ENCODE measurements around the gene COL6A2.
"Not testable (repeated sequence)": the region's sequence is repeated elsewhere in the genome, so short reads cannot be mapped to it uniquely, and the experiment has no call there.

Gene COL6A2

DNA sequence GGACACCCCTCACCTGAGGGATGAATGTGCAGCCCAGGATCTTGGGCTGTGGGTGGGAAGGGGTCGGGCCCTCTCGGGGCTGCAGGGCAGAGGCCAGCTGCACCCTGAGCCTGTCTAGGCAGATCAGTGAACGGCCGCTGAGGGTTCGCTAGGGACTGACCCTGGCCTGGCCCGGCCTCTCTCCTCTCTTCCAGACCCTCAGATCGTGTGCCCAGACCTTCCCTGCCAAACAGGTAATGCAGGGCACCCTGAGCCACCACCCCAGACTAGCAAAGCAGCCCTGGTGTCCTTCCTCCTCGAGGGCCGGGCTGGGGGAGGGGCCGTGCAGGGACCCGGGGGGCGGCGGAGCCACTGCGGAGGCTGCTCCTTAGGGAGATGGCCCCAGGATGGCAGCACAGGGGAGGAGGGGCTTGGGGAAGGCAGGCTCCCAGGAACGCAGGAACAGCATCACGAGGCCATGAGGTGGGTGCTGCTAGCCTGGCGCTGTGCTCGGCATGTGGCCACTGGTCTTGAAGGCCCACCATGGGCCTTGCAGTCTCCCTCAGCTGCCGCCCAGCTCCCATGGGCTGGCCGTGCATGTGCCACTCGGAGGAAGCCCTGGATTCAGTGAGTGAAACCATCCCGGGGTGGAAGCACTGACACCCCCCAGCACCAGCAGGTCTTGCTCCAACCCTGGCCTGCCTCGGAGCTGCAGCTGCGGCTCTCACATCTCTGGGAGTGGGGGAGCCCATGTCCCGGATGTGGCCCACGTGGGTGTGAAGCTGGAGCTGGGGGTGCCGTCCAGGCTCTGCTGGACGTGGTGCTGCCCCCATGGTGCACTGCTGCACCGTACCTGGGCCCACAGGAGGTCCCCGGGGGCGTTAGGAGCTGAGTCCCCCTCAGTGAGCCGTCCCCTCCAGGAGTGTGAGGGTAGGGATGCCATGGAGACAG lies 28.7 kb downstream of the COL6A2 start:
- DNase-seq = no peak

DNA sequence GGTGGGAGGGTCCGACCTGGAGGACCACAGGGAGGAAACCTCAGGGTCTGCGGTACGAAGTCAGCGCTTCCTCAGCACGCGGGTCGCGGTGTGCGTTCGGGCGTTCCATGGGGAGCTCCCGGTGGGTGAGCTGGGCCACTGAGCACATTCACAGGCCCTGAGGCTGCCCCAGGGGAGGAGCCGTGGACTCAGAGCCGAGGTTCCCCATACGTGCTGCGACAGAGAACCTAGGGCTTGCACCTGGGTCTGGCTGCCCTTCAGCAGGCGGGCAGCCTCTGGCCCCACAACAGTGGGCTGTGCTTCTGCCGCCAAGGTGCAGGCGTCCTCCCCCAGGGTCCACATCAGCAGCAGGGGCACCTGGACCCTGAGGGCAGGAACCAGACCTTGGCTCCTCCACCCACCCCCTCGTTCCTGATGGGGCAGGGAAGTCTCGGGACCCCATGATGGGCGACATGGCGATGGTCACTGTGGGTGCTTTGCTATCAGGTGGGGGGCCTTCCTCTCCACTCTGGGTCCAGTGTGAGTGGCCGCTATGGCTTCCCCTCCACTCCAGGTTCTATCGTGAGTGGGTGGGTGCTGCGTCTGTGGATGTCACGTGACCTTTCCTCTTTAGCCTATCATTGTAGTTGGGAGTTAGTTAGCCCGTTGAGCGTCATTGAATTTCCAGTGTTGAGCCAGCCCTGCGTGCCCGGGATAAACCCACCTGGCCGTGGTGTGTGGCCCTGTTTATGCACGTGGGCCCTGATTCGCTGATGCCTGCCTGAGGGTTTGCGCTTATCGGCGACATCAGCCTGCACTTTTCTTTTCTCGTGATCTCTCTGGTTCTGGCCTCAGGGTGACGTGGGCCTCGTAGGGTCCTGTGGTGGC lies 29.6 kb downstream of the COL6A2 start:
- no peak for DNase-seq

DNA sequence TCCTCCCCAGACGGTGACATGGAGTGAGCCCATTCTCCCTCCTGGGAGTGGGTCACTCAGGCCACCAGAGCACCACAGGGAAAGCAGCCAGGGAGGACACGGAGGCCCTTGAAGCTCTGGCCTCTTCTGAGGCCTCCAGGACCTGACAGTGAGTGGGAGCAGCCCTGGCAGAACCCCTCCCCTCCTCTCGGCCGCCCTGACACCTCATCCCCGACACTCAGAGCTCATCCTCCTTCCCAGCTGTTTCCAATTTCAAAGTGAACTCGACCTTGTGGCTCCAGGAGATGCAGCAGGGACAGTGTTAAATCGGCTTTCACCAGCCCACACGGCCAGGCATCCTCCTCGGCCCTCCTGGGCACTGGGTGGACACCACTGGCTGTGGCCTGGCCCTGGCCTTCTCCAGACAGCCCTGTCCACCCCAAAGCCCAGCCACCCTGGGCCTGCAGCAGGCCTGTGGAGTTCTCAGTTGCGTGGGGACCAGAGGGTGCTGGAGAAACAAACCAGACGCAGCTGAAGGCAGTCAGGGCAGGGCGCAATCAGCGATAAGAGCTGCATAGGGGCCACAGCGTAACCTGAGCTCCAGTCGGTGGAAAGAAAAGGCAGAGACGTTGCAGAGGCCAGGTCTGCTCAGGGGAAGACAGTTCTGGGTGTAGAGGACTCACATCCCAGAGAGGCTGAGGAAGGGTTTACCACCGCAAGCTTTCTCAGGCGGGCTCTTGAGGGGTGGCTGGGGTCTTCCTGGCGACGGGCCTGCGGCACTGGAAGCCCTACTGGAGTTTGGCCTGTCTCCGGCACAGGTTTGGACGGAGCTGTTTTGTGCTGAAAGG lies 30.4 kb downstream of the COL6A2 start:
- DNase-seq = no peak

DNA sequence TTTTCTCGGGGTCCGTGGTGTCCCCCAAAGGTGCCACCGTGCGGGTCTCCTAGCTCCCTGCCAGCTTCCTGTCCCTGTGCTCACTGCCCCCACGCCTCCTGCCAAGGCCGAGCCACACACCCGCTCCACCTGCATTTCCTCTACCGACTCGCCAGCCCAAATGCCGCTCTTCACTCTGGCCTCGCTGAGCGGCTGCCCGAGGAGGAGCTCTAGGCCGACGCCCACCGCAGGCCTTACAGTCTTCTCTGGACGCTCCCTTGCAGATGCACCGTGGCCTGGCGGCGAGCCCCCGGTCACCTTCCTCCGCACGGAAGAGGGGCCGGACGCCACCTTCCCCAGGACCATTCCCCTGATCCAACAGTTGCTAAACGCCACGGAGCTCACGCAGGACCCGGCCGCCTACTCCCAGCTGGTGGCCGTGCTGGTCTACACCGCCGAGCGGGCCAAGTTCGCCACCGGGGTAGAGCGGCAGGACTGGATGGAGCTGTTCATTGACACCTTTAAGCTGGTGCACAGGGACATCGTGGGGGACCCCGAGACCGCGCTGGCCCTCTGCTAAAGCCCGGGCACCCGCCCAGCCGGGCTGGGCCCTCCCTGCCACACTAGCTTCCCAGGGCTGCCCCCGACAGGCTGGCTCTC lies 31.1 kb downstream of the COL6A2 start:
- DNase-seq = no peak

DNA sequence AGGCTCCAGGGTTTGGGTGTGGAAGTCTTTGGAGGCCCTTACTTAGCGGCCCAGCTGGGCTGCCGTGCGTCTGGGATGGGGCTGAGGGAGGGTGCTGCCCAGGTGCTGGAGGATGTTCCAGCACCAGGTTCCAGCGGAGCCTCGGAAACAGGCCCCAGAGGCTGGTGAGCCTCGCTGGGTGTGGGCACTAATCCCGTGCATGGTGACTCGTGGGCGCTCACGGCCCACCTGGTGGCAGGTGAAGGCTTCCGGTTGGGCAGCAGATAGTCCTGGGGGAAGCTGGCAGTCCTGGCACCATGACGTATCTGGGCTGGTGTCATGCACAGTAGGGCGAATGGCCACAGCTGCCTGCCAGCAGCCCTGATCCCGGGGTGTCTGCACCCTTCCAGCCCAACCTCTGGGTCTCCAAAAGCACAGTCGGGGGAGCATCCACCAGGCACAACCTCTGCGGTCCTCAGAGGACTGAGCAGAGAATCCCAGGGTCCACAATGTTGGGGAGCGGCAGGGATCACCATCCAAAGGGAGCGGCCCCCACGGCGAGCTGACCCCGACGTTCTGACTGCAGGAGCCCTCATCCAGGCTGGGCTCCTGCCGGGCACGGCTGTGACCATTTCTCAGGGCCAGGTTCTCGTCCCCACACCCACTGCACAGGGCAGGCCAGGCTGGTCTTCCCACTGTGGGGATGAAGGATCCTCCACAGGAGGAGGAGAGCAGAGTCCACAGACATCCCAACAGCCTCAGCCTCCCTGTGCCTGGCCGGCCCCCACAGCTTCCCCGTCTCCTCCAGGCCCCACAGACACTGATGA lies 32.1 kb downstream of the COL6A2 start:
- no peak for DNase-seq

DNA sequence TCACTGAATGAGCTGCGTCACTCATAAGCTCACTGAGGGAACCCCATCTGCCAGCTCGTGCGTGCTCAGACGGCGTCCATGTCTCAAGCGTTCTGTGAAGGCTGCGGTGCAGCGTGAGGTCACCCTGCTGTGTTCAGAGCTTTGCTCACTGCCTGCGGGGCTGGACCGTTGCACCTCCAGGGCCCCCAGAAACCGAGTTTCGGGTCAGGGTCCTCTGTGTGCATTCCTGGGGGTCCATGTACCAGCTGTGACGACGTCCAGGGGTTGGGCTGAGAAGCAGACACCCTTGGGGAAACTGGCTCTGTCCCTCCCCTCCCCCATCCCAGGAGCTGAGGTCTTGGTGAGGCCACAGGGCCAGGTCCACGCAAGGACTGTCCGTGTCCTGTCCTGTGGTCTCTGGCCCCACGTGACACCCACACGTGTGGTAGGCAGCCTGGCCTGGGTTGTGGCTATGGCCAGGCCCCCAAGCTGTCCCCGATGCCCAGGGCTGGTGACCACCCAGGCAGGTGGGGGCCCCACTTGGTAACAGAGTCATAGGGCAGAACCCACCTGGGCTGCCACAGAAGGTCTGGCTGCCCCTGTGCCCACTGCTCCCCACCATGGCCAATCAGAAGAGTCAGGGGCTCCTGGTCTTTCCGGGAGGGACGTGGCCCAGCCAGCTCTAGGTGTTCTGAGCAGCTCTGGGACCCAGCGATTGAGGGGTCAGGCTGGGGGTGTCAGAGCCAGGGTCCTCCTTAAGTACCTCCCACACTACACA lies 33.1 kb downstream of the COL6A2 start:
- DNase-seq = no peak

DNA sequence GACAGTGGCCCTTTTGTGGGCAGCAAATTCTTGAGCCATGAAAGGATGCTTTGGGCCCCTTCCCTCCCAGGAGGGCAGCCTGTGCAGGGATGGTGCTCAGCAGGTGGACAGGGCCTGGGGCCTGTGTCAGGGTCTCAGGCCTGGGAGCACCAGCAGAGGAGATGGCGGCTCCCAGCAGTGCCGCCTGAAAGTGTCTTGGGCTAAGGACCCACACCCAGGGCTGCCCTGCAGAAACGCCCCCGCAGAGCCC lies 33.6 kb downstream of the COL6A2 start:
- no peak for DNase-seq

DNA sequence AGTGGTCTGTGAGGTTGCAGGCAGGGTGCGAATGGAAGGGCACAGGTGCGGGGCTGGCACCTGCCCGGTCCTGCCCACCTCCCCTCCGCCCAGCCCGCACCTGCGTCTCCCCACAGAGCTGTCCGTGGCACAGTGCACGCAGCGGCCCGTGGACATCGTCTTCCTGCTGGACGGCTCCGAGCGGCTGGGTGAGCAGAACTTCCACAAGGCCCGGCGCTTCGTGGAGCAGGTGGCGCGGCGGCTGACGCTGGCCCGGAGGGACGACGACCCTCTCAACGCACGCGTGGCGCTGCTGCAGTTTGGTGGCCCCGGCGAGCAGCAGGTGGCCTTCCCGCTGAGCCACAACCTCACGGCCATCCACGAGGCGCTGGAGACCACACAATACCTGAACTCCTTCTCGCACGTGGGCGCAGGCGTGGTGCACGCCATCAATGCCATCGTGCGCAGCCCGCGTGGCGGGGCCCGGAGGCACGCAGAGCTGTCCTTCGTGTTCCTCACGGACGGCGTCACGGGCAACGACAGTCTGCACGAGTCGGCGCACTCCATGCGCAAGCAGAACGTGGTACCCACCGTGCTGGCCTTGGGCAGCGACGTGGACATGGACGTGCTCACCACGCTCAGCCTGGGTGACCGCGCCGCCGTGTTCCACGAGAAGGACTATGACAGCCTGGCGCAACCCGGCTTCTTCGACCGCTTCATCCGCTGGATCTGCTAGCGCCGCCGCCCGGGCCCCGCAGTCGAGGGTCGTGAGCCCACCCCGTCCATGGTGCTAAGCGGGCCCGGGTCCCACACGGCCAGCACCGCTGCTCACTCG lies 34.1 kb downstream of the COL6A2 start:
- DNase-seq = no peak

DNA sequence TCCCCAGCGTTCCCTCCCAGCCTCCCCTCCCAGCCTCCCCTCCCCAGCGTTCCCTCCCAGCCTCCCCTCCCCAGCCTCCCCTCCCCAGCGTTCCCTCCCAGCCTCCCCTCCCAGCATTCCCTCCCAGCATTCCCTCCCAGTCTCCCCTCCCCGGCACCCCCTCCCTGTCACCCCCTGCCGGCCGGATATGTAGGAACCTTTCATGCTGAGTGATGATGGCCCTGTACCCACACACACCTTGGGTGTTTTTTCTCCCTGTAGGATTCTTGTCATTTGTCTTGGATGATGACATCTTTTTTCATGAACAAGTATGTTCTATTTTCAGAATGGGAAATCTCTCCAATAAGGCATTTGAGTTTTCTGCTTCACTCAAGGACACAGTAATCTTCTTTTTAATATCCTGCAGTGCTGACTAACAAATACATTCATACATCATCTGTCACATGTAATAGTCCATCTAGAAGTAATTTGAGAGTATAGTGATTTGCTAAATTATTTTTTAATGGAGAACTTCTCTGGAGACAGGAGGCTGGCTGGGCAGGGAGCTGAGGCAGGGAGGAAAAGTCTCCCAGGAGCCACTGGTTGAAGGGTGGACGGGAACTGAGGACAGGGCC lies 38.0 kb downstream of the COL6A2 start:
- DNase-seq = no peak

DNA sequence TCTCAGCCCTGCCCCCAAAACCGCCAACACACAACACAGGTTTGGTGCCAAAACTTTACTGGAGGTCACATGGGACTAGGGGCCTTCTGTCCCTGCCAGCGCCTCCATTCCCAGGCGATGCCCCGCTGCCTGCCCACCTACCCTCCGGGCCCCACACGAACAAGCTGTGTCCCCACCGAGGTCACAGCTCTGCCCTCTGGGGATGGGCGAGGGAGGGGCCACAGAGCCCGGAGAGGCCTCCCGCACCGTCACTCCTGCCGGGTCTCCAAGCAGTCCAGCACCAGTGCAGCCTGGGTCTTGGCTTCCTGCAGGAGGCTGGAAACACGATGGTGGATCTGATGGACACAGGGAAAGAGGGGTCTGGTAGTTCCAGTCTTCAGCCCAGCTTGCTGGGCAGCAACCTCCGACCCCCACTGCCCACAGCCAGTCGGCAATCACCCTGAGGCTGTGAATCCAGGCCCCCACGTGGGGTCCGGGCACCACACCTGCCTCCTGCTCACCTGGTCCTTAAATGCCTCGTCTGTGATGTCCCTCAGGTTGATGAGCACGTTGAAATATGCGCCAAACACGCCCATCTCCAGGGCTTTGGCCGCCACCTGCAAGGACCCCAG lies 38.9 kb downstream of the COL6A2 start:
- no peak for DNase-seq

DNA sequence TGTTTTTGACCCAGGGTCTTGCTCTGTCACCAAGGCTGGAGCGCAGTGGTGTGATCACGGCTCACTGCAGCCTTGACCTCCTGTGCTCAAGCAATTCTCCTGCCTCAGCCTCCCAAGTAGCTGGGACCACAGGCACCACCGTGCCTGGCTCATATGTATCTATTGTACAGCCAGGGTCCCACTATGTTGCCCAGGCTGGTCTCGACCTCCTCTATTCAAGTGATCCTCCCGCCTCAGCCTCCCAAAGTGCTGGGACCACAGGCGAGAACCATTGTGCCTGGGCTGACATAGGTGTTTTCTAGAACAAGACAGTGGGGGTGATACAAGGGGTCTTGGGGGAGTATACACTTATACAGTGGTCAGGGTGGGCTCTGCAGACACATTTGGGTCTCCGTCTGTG lies 40.0 kb downstream of the COL6A2 start:
- DNase-seq = no peak

DNA sequence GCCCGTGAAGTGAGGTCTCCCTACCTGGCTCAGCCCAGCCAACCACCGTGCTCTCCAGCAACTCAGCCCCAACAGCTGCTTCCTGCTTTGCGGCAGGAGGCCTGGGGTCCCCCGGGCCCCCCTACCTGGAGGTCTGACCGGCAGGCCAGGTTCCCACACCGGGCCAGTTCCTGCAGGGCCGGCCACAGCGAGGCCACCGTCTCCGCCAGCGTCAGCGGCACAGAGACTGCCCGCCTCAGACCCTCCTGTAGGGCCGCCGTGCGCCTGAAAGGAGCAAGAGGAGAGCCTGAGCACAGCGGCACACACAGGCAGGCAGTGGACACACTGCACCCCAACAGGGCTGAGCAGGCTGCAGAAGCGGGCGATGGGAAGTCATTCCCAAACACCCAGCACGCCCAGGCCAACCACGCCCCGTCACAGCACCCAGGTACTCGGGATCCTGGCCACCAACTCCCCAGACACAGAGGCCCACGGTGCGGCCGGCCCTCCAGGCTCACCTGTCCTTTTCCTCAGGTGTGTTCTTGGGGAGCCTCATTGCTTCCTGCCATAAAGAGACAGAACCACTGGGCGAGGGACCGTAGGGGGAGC lies 40.6 kb downstream of the COL6A2 start:
- no peak for DNase-seq

DNA sequence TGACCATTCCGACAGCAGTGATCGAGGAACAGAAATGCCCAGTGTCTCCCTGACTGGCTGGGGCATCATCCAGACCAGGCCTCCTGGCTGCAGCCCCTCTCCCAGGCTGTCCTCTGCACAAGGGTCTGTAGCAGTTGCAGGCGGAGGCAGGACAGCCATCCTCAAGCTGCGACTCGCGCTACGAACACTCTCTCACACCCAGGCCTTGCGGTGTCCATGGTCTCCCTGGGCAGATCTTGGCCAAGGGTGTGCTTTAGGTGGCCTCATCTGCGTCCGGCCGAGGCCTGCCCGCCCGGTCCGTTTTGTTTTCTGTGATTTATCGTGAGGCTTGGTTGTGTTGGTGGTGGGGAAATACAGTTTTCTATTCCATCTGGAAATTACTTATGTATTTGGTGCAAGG lies 41.8 kb downstream of the COL6A2 start:
- no peak for DNase-seq

DNA sequence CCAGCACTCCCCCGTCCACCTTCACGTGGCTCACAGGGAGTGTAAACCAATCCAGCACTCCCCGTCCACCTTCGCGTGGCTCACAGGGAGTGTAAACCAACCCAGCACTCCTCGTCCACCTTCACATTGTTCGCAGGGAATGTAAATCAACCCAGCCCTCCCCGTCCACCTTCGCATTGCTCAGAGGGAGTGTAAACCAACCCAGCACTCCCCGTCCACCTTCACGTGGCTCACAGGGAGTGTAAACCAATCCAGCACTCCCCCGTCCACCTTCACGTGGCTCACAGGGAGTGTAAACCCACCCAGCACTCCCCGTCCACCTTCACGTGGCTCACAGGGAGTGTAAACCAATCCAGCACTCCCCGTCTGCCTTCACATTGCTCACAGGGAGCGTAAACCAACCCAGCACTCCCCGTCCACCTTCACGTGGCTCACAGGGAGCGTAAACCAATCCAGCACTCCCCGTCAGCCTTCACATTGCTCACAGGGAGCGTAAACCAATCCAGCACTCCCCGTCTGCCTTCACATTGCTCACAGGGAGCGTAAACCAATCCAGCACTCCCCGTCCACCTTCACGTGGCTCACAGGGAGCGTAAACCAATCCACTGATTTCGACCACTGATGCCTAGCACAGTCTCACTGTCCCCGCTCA lies 42.6 kb downstream of the COL6A2 start:
- not testable (repeated sequence) for DNase-seq

DNA sequence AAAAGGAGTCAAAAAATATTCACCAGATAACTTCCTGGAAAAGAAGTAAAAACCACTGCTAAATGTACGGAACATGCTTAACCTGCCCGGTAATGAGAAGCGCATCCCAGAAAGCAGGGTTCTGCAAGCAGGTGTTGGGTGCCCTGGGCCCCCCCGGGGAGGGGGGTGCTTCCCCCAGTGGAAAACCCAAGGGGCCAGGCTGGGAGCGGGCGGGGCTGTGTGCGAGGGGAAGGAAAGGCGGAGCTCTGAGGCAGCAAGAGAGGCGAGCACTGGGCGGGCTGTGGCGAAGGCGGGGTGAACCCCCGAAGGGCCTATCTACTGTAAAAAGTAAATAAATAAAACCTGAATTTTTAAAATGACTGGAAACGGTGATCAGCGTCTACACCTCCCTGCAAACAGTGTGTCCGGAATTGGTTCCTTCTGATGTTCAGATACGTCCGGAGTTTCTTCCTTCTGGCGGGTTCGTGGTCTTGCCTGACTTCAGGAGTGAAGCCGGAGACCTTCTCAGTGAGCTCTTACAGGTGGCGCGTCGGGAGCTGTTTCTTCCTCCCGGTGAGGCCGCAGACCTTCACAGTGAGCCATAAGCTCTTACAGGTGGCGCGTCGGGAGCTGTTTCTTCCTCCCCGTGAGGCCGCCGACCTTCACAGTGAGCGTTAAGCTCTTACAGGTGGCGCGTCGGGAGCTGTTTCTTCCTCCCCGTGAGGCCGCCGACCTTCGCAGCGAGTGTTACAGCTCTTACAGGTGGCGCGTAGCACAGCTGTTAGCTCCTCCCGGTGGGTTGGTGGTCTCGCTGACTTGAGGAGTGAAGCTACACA lies 44.1 kb downstream of the COL6A2 start:
- no peak for DNase-seq

DNA sequence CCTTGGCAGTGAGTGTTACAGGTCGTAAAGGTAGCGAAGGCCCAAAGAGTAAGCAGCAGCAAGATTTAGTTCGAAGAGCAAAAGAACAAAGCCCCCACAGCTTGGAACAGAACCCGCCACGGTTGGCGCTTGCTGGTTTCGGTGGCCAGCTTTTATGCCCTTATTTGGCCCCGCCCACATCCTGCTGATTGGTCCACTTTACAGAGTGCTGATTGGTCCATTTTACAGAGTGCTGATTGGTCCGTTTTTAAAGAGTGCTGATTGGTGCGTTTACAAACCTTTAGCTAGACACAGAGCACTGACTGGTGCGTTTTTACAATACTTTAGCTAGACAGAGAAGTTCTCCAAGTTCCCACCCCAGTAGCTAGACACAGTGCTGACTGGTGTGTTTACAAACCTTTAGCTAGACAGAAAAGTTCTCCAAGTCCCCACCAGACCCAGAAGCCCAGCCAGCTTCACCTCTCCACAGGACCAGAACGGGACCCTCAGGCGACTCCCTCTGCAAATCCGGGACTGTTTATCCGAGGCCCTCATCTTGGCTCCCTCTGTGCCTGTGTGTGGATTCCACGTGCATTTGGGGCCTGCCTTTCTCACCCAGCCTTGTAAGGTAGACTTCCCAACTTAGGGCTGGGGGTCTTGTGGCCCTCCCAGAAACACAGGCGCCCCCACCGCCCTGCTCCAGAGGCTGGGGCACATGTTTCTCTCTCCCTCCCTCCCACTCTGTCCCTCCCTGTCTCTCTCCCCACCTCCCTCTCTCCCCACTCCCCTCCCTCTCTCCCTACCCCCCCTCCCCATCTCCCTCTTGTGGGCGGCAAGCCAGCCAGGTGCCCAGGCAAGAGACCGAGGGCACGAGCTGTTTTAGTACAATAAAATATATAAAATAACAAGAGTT lies 44.9 kb downstream of the COL6A2 start:
- DNase-seq = no peak
